Keratinocyte (primary cell): ENCODE results near the gene TTN. TPM values are rescaled to one million over a fixed set of nuclear protein-coding genes. Genes with fewer than 3 reads are reported as not detected.

Experiments
- DNase-seq: peaks from one replicate; pipeline ENCODE4 v3.0.0-alpha.2; 2011; ENCODE audit warnings: low read depth, missing footprints, low spot score
- FAIRE-seq: peaks from 2 replicates; lab custom pipeline; 2011; peaks lifted over from hg19 to GRCh38; lab: Jason Lieb, UNC
- H2AFZ ChIP-seq: 2 replicates; pipeline ENCODE4 v1.6.0; 2012; ENCODE audit warnings: low read length, control low read depth, inconsistent platforms; ENCODE audit not compliant: control insufficient read depth
- H3K27ac ChIP-seq: 2 replicates; pipeline ENCODE4 v1.5.1; 2011; ENCODE audit warnings: low read length; ENCODE audit not compliant: control insufficient read depth, insufficient read depth
- H3K27me3 ChIP-seq: 3 replicates; pipeline ENCODE4 v1.6.0; 2011; ENCODE audit warnings: low read length; ENCODE audit not compliant: control insufficient read depth, insufficient read depth; ENCODE audit errors: extremely low read depth
- H3K36me3 ChIP-seq, 2 experiments: 2 replicates in 1 of 2; 3 replicates in 1 of 2; pipeline ENCODE4 v1.5.1; 2011; ENCODE audit warnings: low read length in 2 of 2, mild to moderate bottlenecking in 1 of 2; ENCODE audit not compliant: control insufficient read depth in 2 of 2, insufficient read depth in 2 of 2; ENCODE audit errors: extremely low read depth in 1 of 2
- H3K4me1 ChIP-seq: 3 replicates; pipeline ENCODE4 v1.5.1; 2011; ENCODE audit warnings: low read length; ENCODE audit not compliant: control insufficient read depth, insufficient read depth; ENCODE audit errors: extremely low read depth
- H3K4me2 ChIP-seq: 3 replicates; pipeline ENCODE4 v1.6.0; 2011; ENCODE audit warnings: low read depth, low read length; ENCODE audit not compliant: control insufficient read depth, insufficient read depth; ENCODE audit errors: extremely low read depth
- H3K4me3 ChIP-seq, 3 experiments: fragments of 200-600 bp in 1 of 3; sonication (generic) in 1 of 3; 2 replicates in 2 of 3; 3 replicates in 1 of 3; pipeline ENCODE4 v1.5.1; 2011 to 2016; ENCODE audit warnings: low read length in 3 of 3, mild to moderate bottlenecking in 3 of 3, control low read depth in 2 of 3, inconsistent platforms in 1 of 3, low read depth in 1 of 3, mixed read lengths in 1 of 3, mixed run types in 1 of 3, moderate library complexity in 1 of 3; ENCODE audit not compliant: control insufficient read depth in 2 of 3, insufficient read depth in 2 of 3; ENCODE audit errors: extremely low read depth in 1 of 3
- H3K79me2 ChIP-seq: 2 replicates; pipeline ENCODE4 v1.6.0; 2012; ENCODE audit warnings: low read length; ENCODE audit not compliant: control insufficient read depth, insufficient read depth
- H3K9ac ChIP-seq: 3 replicates; pipeline ENCODE4 v1.6.0; 2011; ENCODE audit warnings: low read length; ENCODE audit not compliant: control insufficient read depth, insufficient read depth; ENCODE audit errors: extremely low read depth
- H3K9me1 ChIP-seq: 3 replicates; pipeline ENCODE4 v1.6.0; 2011; ENCODE audit warnings: low read length; ENCODE audit not compliant: control insufficient read depth, insufficient read depth; ENCODE audit errors: extremely low read depth
- H3K9me3 ChIP-seq: 2 replicates; pipeline ENCODE4 v1.5.1; 2012; ENCODE audit warnings: low read depth, low read length; ENCODE audit not compliant: control insufficient read depth
- H4K20me1 ChIP-seq: 3 replicates; pipeline ENCODE4 v1.6.0; 2011; ENCODE audit warnings: low read length; ENCODE audit not compliant: control insufficient read depth, insufficient read depth; ENCODE audit errors: extremely low read depth
- CTCF ChIP-seq, 3 experiments: IDR thresholded peaks in 1 of 3; conservative IDR thresholded peaks in 1 of 3; optimal IDR thresholded peaks in 1 of 3; 2 replicates in 2 of 3; 3 replicates in 1 of 3; pipeline versions ENCODE3 to v1.5.1; 2011; ENCODE audit warnings: low read length in 3 of 3, mild to moderate bottlenecking in 3 of 3, moderate library complexity in 2 of 3, control low read depth in 1 of 3, inconsistent platforms in 1 of 3; ENCODE audit not compliant: insufficient read depth in 2 of 3; ENCODE audit errors: extremely low read depth in 1 of 3
- EZH2 ChIP-seq: IDR thresholded peaks from one replicate; pipeline ENCODE4 v1.6.1; 2012; ENCODE audit warnings: inconsistent platforms, mild to moderate bottlenecking, low read length, moderate library complexity
- dilution Hi-C: fragments of 300-500 bp; cut with MboI; formaldehyde crosslinking; loops from one replicate; pipeline ENCODE4 v1.7.0; 2020; ENCODE audit warnings: low sequenced_read_pairs; ENCODE audit not compliant: extremely low pct_ligation_motif_present
- polyA plus RNA-seq, 5 experiments: library from polyadenylated mRNA; depleted of rRNA in 3 of 5; stranded (reverse) in 3 of 5; stranded (forward) in 1 of 5; unstranded in 1 of 5; fragments of >200 nt; gene quantifications; 1 replicate in 1 of 5; 2 replicates in 3 of 5; 3 replicates in 1 of 5; pipeline versions ENCODE4 v1.2.1 to v1.2.3, GENCODE V29; 2011 to 2012; ENCODE audit warnings: missing spikeins in 2 of 5, low read depth in 1 of 5, low replicate concordance in 1 of 5

Gene TTN
- polyA plus RNA-seq, 1 donor (not counting 4 experiments of a cell fraction or from before 2014, with no cell fraction given) = 0.01 TPM

- DNase-seq = no peak
- Histone ChIP-seq H3K36me3 (no peaks in the 10 kb centered on the region), H3K9ac (no peak overlapping the region), H3K27me3 (peaks cover 5% of the 10 kb centered on the region), H4K20me1 (no peaks in the 10 kb centered on the region), H3K9me3 (no peaks in the 10 kb centered on the region), H3K4me2 (no peak overlapping the region), H2AFZ (no peak overlapping the region), H3K4me1 (no peaks in the 10 kb centered on the region), H3K4me3 (no peak overlapping the region), H3K9me1 (no peaks in the 10 kb centered on the region), H3K27ac (no peak overlapping the region), H3K79me2 (no peaks in the 10 kb centered on the region)
- dilution Hi-C loops = no loop called here
- FAIRE-seq = no peak
- TF ChIP-seq CTCF (optimal IDR thresholded peaks at IDR 0.05 in 1 of 3, IDR thresholded peaks at IDR 0.05 in 1 of 3, conservative IDR thresholded peaks at IDR 0.05 in 1 of 3; ENCODE audit: extremely low read depth in 1 of 3, insufficient read depth in 2 of 3, low read length in 3 of 3) (no peak), EZH2 (no peak)
Measured at GRCh38 chr2:178836807-178837206, 29.6 kb upstream of the TTN start.

GRCh38 chr2:178834086-178834485 is 26.9 kb upstream of the TTN start:
- H3K27me3 ChIP-seq = peaks cover 9% of the 10 kb centered on the region
- H3K36me3 ChIP-seq = no peaks in the 10 kb centered on the region
- H2AFZ ChIP-seq = no peak overlapping the region
- no peak for FAIRE-seq
- H3K4me1 ChIP-seq = no peaks in the 10 kb centered on the region
- no peaks in the 10 kb centered on the region for H3K9me1 ChIP-seq
- no peaks in the 10 kb centered on the region for H4K20me1 ChIP-seq
- DNase-seq = no peak
- H3K9me3 ChIP-seq = no peaks in the 10 kb centered on the region
- dilution Hi-C loops = no loop called here
- H3K79me2 ChIP-seq = no peaks in the 10 kb centered on the region
- TF ChIP-seq CTCF (optimal IDR thresholded peaks at IDR 0.05 in 1 of 3, IDR thresholded peaks at IDR 0.05 in 1 of 3, conservative IDR thresholded peaks at IDR 0.05 in 1 of 3; ENCODE audit: extremely low read depth in 1 of 3, insufficient read depth in 2 of 3, low read length in 3 of 3) (no peak), EZH2 (no peak)
- no peak overlapping the region for H3K27ac ChIP-seq
- no peak overlapping the region for H3K9ac ChIP-seq
- H3K4me2 ChIP-seq = no peak overlapping the region
- no peak overlapping the region for H3K4me3 ChIP-seq
